GM12891 (cell line): Measurements from ENCODE around the gene MPP1.
A peak's percentile ranks its signal among the peaks of the same experiment; 100 is the strongest.

Experiments
- PAX5 ChIP-seq: IDR thresholded peaks from 2 replicates; pipeline ENCODE4 v1.6.1; 2011; ENCODE audit warnings: low read length, moderate library complexity, mild to moderate bottlenecking; ENCODE audit not compliant: insufficient read depth, severe bottlenecking
- POLR2A ChIP-seq: IDR thresholded peaks from 2 replicates; pipeline ENCODE4 v1.6.1; 2011; ENCODE audit warnings: low read depth, low read length, control low read depth
- POLR2AphosphoS5 ChIP-seq: IDR thresholded peaks from 2 replicates; pipeline ENCODE4 v1.6.1; 2011; ENCODE audit warnings: low read depth, low read length, control low read depth
- POU2F2 ChIP-seq: IDR thresholded peaks from 2 replicates; pipeline ENCODE4 v1.6.1; 2011; ENCODE audit warnings: low read depth, mild to moderate bottlenecking, control low read depth, low read length, moderate library complexity
- SPI1 ChIP-seq: IDR thresholded peaks from 2 replicates; pipeline ENCODE4 v1.6.1; 2011; ENCODE audit warnings: low read depth, low read length, control low read depth
- TAF1 ChIP-seq: IDR thresholded peaks from 2 replicates; pipeline ENCODE4 v1.6.1; 2011; ENCODE audit warnings: low read depth, low read length, control low read depth

DNA sequence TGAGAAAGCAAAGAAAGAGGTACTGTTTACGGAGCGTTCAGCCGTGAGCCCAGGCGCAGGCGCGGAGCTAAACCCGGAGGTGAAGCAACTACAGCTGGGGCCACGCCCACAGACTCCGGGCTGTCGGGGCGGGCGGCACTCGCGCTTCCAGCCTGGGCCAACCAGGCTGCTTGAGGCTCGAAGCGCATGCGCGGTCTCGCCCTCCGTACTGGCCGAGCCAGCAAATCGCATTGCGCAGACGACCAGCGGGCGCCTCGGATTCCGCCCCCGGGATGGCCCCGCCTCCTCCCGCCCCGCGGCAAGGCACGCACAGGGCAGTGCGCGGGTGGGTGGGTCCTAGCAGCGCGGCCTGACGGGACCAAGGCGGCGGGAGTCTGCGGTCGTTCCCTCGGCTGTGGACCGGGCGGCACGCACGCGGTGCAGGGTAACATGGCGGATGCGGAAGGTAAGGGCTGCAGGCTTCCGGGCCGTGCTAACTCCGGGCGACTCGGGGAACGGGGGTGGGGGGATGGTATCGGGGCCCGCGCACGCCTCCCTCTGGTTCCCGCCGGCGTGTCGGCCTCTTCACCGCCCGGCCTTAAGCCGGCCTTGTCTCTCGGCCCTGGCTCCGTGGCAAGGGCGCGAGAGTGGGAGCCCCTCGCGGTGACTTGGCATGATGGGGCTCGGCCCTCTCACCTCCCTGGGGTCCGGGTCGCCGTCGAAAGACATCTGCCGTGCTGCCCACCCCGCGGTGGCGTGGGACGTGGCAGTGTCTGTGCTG lies 42.6 kb downstream of the MPP1 start, which contains the start of gene DKC1:
- peak; percentile 47; the same call in 1 of the 2 replicates for TF ChIP-seq POLR2A
- peak; percentile 58; the same call in 1 of the 2 replicates for TF ChIP-seq POLR2AphosphoS5
- TF ChIP-seq SPI1 = no peak
- 0 out of 2 replicates have a peak, but pooled peaks have one; percentile 29 for TF ChIP-seq TAF1
- no peak for TF ChIP-seq POU2F2
- TF ChIP-seq PAX5 = no peak
